Endodermal cell (in vitro differentiated cells): ENCODE results near the gene KIF15. TPM values are rescaled to one million over a fixed set of nuclear protein-coding genes. Genes with fewer than 3 reads are reported as not detected.
A peak's percentile ranks its signal among the peaks of the same experiment; 100 is the strongest.

ENCODE experiments used
- DNase-seq: peaks from one replicate; pipeline ENCODE4 v3.0.0-alpha.2; 2017
- H3K27ac ChIP-seq: 2 replicates; pipeline ENCODE4 v1.5.1; 2013; ENCODE audit warnings: mild to moderate bottlenecking, low read depth, low read length, moderate library complexity
- H3K27me3 ChIP-seq: 2 replicates; pipeline ENCODE4 v1.6.1; 2013; ENCODE audit warnings: mild to moderate bottlenecking, low read length, moderate library complexity; ENCODE audit not compliant: insufficient read depth, control insufficient read depth, poor library complexity, severe bottlenecking
- H3K36me3 ChIP-seq: 2 replicates; pipeline ENCODE4 v1.7.0; 2013; ENCODE audit warnings: mild to moderate bottlenecking, low read length, moderate library complexity; ENCODE audit not compliant: control insufficient read depth, insufficient read depth
- H3K4me1 ChIP-seq: one replicate; pipeline ENCODE4 v1.7.0; 2013; ENCODE audit warnings: low read length; ENCODE audit not compliant: control insufficient read depth, insufficient read depth
- H3K4me3 ChIP-seq: 2 replicates; pipeline ENCODE4 v1.5.1; 2013; ENCODE audit warnings: mild to moderate bottlenecking, low read length, moderate library complexity
- H3K9ac ChIP-seq: 2 replicates; pipeline ENCODE4 v1.6.1; 2013; ENCODE audit warnings: mild to moderate bottlenecking, low read length, moderate library complexity; ENCODE audit not compliant: poor library complexity, severe bottlenecking; ENCODE audit errors: extremely low read depth
- H3K9me3 ChIP-seq: 2 replicates; pipeline ENCODE4 v1.6.1; 2013; ENCODE audit warnings: mild to moderate bottlenecking, low read length, moderate library complexity; ENCODE audit not compliant: control insufficient read depth
- H3K27ac Mint-ChIP-seq: 2 replicates; pipeline ENCODE4 v1.8.0; 2020; ENCODE audit warnings: mixed read lengths
- H3K27me3 Mint-ChIP-seq: 2 replicates; pipeline ENCODE4 v1.8.0; 2021; ENCODE audit warnings: mild to moderate bottlenecking, mixed read lengths; ENCODE audit not compliant: insufficient read depth
- H3K36me3 Mint-ChIP-seq: 2 replicates; pipeline ENCODE4 v1.8.0; 2020; ENCODE audit warnings: low read depth, mixed read lengths
- H3K4me1 Mint-ChIP-seq: 2 replicates; pipeline ENCODE4 v1.8.0; 2020; ENCODE audit warnings: mixed read lengths
- H3K4me3 Mint-ChIP-seq: 2 replicates; pipeline ENCODE4 v1.8.0; 2020; ENCODE audit warnings: mild to moderate bottlenecking, moderate library complexity, mixed read lengths
- H3K9me3 Mint-ChIP-seq: 2 replicates; pipeline ENCODE4 v1.8.0; 2020; ENCODE audit warnings: mild to moderate bottlenecking, mixed read lengths
- WGBS, 2 experiments: methylation state at CpG; one replicate each; pipeline versions ENCODE4 v1.1.5 to v1.1.7; 2013; ENCODE audit warnings: missing lambda C conversion rate in 2 of 2, mixed read lengths in 1 of 2; ENCODE audit not compliant: insufficient coverage in 1 of 2, insufficient read length in 1 of 2; 5-methylcytosine and 5-hydroxymethylcytosine counted together
- total RNA-seq, 2 donors: library from RNA; stranded (reverse); fragmentation: NEBNext Ultra II Directional in 1 of 2; extraction: Animal tissue kit (Norgen Biotek cat#: 25700) in 1 of 2; gene quantifications; 2 replicates in 1 of 2; 3 replicates in 1 of 2; pipeline ENCODE4 v1.2.1, GENCODE V29; 2021
- TF ChIP-seq, protein P1 (sequence below): fragments of 200-600 bp; sonication (generic); conservative IDR thresholded peaks from 2 replicates; pipeline ENCODE4 v1.5.0; 2021; ENCODE audit warnings: antibody characterized with exemption, mild to moderate bottlenecking

The KIF15 gene
- total RNA-seq, 2 donors from 2014 or later = 16.2 to 20.4 TPM

DNA sequence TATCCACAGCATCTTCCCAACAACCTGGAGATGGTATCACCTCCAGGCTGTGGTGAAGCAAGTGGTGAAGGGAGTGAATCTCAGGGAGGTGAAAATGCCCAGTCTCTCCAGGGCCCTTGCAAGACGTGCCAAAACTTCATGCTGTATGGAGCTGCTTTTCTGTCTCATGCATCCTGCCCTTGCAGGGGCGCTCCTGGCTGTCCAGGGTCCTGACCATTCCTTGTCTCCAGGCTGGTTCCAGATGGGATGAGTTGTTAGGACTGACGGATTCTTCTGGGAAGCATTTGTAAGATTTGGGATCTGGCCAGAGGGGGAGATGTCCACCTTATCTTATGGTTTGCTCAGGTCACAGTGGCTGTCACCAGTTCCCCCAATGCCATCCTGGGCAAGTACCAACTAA is 128.7 kb downstream of the KIF15 start:
- WGBS, 2 experiments = 81% methylated on average over 3 of the region's 3 CpGs; no CpG with 5 or more reads in 1 of the 2 experiments
- Histone ChIP-seq H3K27me3 (no peaks in the 10 kb centered on the region), H3K9me3 (no peaks in the 10 kb centered on the region), H3K36me3 (no peaks in the 10 kb centered on the region), H3K9ac (no peak overlapping the region), H3K4me1 (no peaks in the 10 kb centered on the region), H3K4me3 (no peak overlapping the region), H3K27ac (no peak overlapping the region)
- H3K4me3 Mint-ChIP-seq = no peak overlapping the region
- H3K9me3 Mint-ChIP-seq = no peaks in the 10 kb centered on the region
- H3K27me3 Mint-ChIP-seq = no peaks in the 10 kb centered on the region
- H3K4me1 Mint-ChIP-seq = no peaks in the 10 kb centered on the region
- DNase-seq = peak; percentile 80
- no peaks in the 10 kb centered on the region for H3K36me3 Mint-ChIP-seq
- no peak overlapping the region for H3K27ac Mint-ChIP-seq
- TF ChIP-seq, protein P1, sequence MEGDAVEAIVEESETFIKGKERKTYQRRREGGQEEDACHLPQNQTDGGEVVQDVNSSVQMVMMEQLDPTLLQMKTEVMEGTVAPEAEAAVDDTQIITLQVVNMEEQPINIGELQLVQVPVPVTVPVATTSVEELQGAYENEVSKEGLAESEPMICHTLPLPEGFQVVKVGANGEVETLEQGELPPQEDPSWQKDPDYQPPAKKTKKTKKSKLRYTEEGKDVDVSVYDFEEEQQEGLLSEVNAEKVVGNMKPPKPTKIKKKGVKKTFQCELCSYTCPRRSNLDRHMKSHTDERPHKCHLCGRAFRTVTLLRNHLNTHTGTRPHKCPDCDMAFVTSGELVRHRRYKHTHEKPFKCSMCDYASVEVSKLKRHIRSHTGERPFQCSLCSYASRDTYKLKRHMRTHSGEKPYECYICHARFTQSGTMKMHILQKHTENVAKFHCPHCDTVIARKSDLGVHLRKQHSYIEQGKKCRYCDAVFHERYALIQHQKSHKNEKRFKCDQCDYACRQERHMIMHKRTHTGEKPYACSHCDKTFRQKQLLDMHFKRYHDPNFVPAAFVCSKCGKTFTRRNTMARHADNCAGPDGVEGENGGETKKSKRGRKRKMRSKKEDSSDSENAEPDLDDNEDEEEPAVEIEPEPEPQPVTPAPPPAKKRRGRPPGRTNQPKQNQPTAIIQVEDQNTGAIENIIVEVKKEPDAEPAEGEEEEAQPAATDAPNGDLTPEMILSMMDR = no peak

DNA sequence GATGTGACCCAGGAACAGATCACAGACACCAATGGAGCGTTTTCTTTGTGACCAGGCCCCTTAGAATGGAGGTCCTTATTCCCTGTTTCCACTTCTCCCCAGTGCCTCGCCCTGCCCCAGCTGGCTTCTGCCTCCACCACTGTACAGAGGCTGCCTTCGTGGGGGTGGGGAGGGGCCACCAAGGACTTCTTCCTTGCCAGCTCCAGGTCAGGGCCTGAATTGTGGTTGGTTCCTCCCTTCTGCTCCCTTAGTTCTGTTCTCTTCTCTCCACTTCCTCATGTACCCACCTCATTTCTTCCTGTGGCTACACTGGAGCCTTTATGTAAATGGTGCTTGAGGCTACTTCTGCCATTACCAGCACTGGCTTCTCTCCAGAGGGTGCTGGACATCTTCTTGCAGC is 129.3 kb downstream of the KIF15 start:
- Mint-ChIP-seq H3K4me1 (no peaks in the 10 kb centered on the region), H3K36me3 (no peaks in the 10 kb centered on the region), H3K27me3 (no peaks in the 10 kb centered on the region), H3K27ac (no peak overlapping the region), H3K4me3 (no peak overlapping the region), H3K9me3 (no peaks in the 10 kb centered on the region)
- Histone ChIP-seq H3K27ac (no peak overlapping the region), H3K36me3 (no peaks in the 10 kb centered on the region), H3K27me3 (no peaks in the 10 kb centered on the region), H3K9ac (no peak overlapping the region), H3K9me3 (no peaks in the 10 kb centered on the region), H3K4me3 (no peak overlapping the region), H3K4me1 (no peaks in the 10 kb centered on the region)
- 88 to 89% methylated on average over 1 to 3 of the region's 3 CpGs for WGBS, 2 experiments
- DNase-seq = peak; percentile 42
- TF ChIP-seq, protein P1 = no peak

DNA sequence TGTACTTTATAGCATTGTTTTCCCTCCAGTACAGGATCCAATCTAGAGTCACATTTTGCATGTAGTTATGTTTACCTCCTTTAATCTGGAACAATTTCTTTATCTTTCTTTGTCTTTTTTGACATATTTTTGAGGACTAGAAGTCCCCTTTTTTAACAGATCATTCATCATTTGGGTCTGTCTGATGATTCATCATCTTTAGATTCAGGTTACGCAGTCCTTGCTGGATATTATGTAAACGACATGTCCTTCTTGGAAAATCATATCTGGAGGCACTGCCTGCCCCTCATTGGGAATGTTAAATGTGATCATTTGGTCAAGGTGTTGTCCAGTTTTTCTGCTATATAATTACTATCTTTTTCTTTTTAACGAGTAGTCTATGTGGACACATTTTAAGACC is 131.1 kb downstream of the KIF15 start:
- H3K9me3 ChIP-seq = no peaks in the 10 kb centered on the region
- no peak overlapping the region for H3K27ac Mint-ChIP-seq
- no peak overlapping the region for H3K4me3 Mint-ChIP-seq
- no peak overlapping the region for H3K27ac ChIP-seq
- H3K27me3 Mint-ChIP-seq = no peaks in the 10 kb centered on the region
- TF ChIP-seq, protein P1 = no peak
- DNase-seq = no peak
- no peak overlapping the region for H3K4me3 ChIP-seq
- H3K4me1 Mint-ChIP-seq = no peaks in the 10 kb centered on the region
- H3K27me3 ChIP-seq = no peaks in the 10 kb centered on the region
- H3K9me3 Mint-ChIP-seq = no peaks in the 10 kb centered on the region
- H3K36me3 Mint-ChIP-seq = no peaks in the 10 kb centered on the region
- H3K36me3 ChIP-seq = no peaks in the 10 kb centered on the region
- H3K9ac ChIP-seq = no peak overlapping the region
- WGBS, 2 experiments = 84 to 91% methylated on average over 3 of the region's 3 CpGs
- H3K4me1 ChIP-seq = no peaks in the 10 kb centered on the region
